ENCODE measurements around the gene CACNA2D4.

CACNA2D4 gene

GRCh38 chr12:1836854-1837421 is 81.5 kb downstream of the CACNA2D4 start:
- TF ChIP-seq CTCF (IDR thresholded peaks at IDR 0.05; ENCODE audit: borderline replicate concordance, insufficient read depth, low read depth, low read length), result no peak
- no peak overlapping the region for H3K4me3 ChIP-seq (ENCODE audit: low read depth, low read length)

GRCh38 chr12:1836241-1836803 is 82.1 kb downstream of the CACNA2D4 start:
- no peak for TF ChIP-seq CTCF (IDR thresholded peaks at IDR 0.05; ENCODE audit: borderline replicate concordance, insufficient read depth, low read depth, low read length)

GRCh38 chr12:1835211-1836131 is 83.0 kb downstream of the CACNA2D4 start:
- no peak overlapping the region for H3K4me3 ChIP-seq (ENCODE audit: low read depth, low read length)
- no peak for TF ChIP-seq CTCF (IDR thresholded peaks at IDR 0.05; ENCODE audit: borderline replicate concordance, insufficient read depth, low read depth, low read length)

More at GRCh38 chr12:1836241-1836803, 82.1 kb downstream of the CACNA2D4 start:
- H3K4me3 ChIP-seq (ENCODE audit: low read depth, low read length), result no peak overlapping the region

- TF ChIP-seq CTCF (IDR thresholded peaks at IDR 0.05; ENCODE audit: borderline replicate concordance, insufficient read depth, low read depth, low read length), result no peak
- H3K4me3 ChIP-seq (ENCODE audit: low read depth, low read length), result no peak overlapping the region
Measured at GRCh38 chr12:1834186-1834925, 84.1 kb downstream of the CACNA2D4 start.

GRCh38 chr12:1833596-1834028 is 84.8 kb downstream of the CACNA2D4 start:
- no peak overlapping the region for H3K4me3 ChIP-seq (ENCODE audit: low read depth, low read length)
- no peak for TF ChIP-seq CTCF (IDR thresholded peaks at IDR 0.05; ENCODE audit: borderline replicate concordance, insufficient read depth, low read depth, low read length)

GRCh38 chr12:1832801-1833595 is 85.5 kb downstream of the CACNA2D4 start:
- no peak for TF ChIP-seq CTCF (IDR thresholded peaks at IDR 0.05; ENCODE audit: borderline replicate concordance, insufficient read depth, low read depth, low read length)
- no peak overlapping the region for H3K4me3 ChIP-seq (ENCODE audit: low read depth, low read length)
